Astrocyte of the cerebellum (primary cell): ENCODE measurements around the gene ARCN1.

Experiments
- DNase-seq: peaks from one replicate; pipeline ENCODE4 v3.0.0-alpha.2; 2011; ENCODE audit warnings: low read depth
- H3K4me3 ChIP-seq: 2 replicates; pipeline ENCODE4 v1.5.1; 2011; ENCODE audit warnings: mild to moderate bottlenecking, low read depth, low read length, moderate library complexity
- CTCF ChIP-seq: IDR thresholded peaks from 2 replicates; pipeline ENCODE4 v1.5.1; 2012; ENCODE audit warnings: low read length, low read depth, moderate library complexity, mild to moderate bottlenecking; ENCODE audit errors: missing control alignments
- in situ Hi-C: cut with HindIII; loops from 2 replicates; pipeline ENCODE4 v1.10.0; 2017; ENCODE audit warnings: low sequenced_read_pairs

The ARCN1 gene

GRCh38 chr11:118627566-118627965 is 55.4 kb downstream of the ARCN1 start:
- in situ Hi-C loops: no loop called here
- H3K4me3 ChIP-seq: no peak overlapping the region
- no peak for DNase-seq
- no peak for TF ChIP-seq CTCF

- TF ChIP-seq CTCF: no peak
- H3K4me3 ChIP-seq: no peak overlapping the region
- no peak for DNase-seq
- in situ Hi-C loops: no loop called here
Observed at GRCh38 chr11:118628031-118628430, 55.8 kb downstream of the ARCN1 start.

- no peak for TF ChIP-seq CTCF
- no peak overlapping the region for H3K4me3 ChIP-seq
- in situ Hi-C loops: no loop called here
- no peak for DNase-seq
Observed at GRCh38 chr11:118628432-118628831, 56.2 kb downstream of the ARCN1 start.

- no peak for DNase-seq
- TF ChIP-seq CTCF: no peak
- in situ Hi-C loops: no loop called here
- H3K4me3 ChIP-seq: no peak overlapping the region
Observed at GRCh38 chr11:118628861-118629549, 56.8 kb downstream of the ARCN1 start.

GRCh38 chr11:118629761-118630661 is 57.8 kb downstream of the ARCN1 start:
- DNase-seq: no peak
- in situ Hi-C loops: no loop called here
- H3K4me3 ChIP-seq: no peak overlapping the region
- TF ChIP-seq CTCF: no peak

- in situ Hi-C loops: no loop called here
- H3K4me3 ChIP-seq: no peak overlapping the region
- no peak for DNase-seq
- TF ChIP-seq CTCF: no peak
Observed at GRCh38 chr11:118631142-118631909, 59.1 kb downstream of the ARCN1 start.
